ENCODE results near the gene TNRC6C.
"Not testable (repeated sequence)": the region's sequence is repeated elsewhere in the genome, so short reads cannot be mapped to it uniquely, and the experiment has no call there.

Gene TNRC6C

GRCh38 chr17:77930780-77931768 lies 27.4 kb upstream of the TNRC6C start:
- DNase-seq (ENCODE audit: low read depth): no peak

GRCh38 chr17:77933777-77934398 lies 24.6 kb upstream of the TNRC6C start:
- DNase-seq (ENCODE audit: low read depth): no peak

- DNase-seq (ENCODE audit: low read depth): no peak
Observed at GRCh38 chr17:77935121-77935571, 23.4 kb upstream of the TNRC6C start.

GRCh38 chr17:77935744-77936143 lies 22.8 kb upstream of the TNRC6C start:
- DNase-seq (ENCODE audit: low read depth): not testable (repeated sequence)

GRCh38 chr17:77936881-77937280 lies 21.6 kb upstream of the TNRC6C start:
- DNase-seq (ENCODE audit: low read depth): no peak

GRCh38 chr17:77941004-77941403 lies 17.5 kb upstream of the TNRC6C start:
- DNase-seq (ENCODE audit: low read depth): no peak

- DNase-seq (ENCODE audit: low read depth): no peak
Observed at GRCh38 chr17:77942112-77942988, 16.2 kb upstream of the TNRC6C start.

GRCh38 chr17:77943971-77944370 lies 14.5 kb upstream of the TNRC6C start:
- no peak for DNase-seq (ENCODE audit: low read depth)

- no peak for DNase-seq (ENCODE audit: low read depth)
Observed at GRCh38 chr17:77944390-77945222, 13.9 kb upstream of the TNRC6C start.

- DNase-seq (ENCODE audit: low read depth): no peak
Observed at GRCh38 chr17:77946900-77947645, 11.4 kb upstream of the TNRC6C start.

GRCh38 chr17:77948690-77949114 lies 9.8 kb upstream of the TNRC6C start:
- DNase-seq (ENCODE audit: low read depth): no peak

- DNase-seq (ENCODE audit: low read depth): no peak
Observed at GRCh38 chr17:77951123-77951522, 7.4 kb upstream of the TNRC6C start.

GRCh38 chr17:77952368-77952767 lies 6.1 kb upstream of the TNRC6C start:
- DNase-seq (ENCODE audit: low read depth): no peak

GRCh38 chr17:77957235-77957856 lies 1.2 kb upstream of the TNRC6C start:
- no peak for DNase-seq (ENCODE audit: low read depth)

- DNase-seq (ENCODE audit: low read depth): no peak
Observed at GRCh38 chr17:77958716-77959125, 218 bp downstream of the TNRC6C start.

GRCh38 chr17:77959126-77959925 lies 823 bp downstream of the TNRC6C start:
- no peak for DNase-seq (ENCODE audit: low read depth)

- DNase-seq (ENCODE audit: low read depth): no peak
Observed at GRCh38 chr17:77959926-77960521, 1.5 kb downstream of the TNRC6C start.

- DNase-seq (ENCODE audit: low read depth): no peak
Observed at GRCh38 chr17:77961741-77962140, 3.2 kb downstream of the TNRC6C start.

- no peak for DNase-seq (ENCODE audit: low read depth)
Observed at GRCh38 chr17:77962348-77962747, 3.8 kb downstream of the TNRC6C start.
